HUES6 (cell line): Measurements from ENCODE around the gene APOL5.
"Not testable (repeated sequence)": the region's sequence is repeated elsewhere in the genome, so short reads cannot be mapped to it uniquely, and the experiment has no call there.

Experiments
- H3K27ac ChIP-seq: 2 replicates; pipeline ENCODE4 v1.7.0; 2013; ENCODE audit warnings: low read depth, mild to moderate bottlenecking, low read length, inconsistent platforms
- H3K27me3 ChIP-seq: 2 replicates; pipeline ENCODE4 v1.6.1; 2013; ENCODE audit warnings: low read length; ENCODE audit not compliant: control insufficient read depth, insufficient read depth
- H3K36me3 ChIP-seq: 2 replicates; pipeline ENCODE4 v1.6.1; 2013; ENCODE audit warnings: low read length; ENCODE audit not compliant: control insufficient read depth, insufficient read depth
- H3K4me1 ChIP-seq: 2 replicates; pipeline ENCODE4 v1.6.1; 2013; ENCODE audit warnings: low read length; ENCODE audit not compliant: control insufficient read depth, insufficient read depth
- H3K4me3 ChIP-seq: 2 replicates; pipeline ENCODE4 v1.5.1; 2013; ENCODE audit warnings: low read depth, low read length
- H3K9ac ChIP-seq: one replicate; pipeline ENCODE4 v1.6.1; 2013; ENCODE audit warnings: mild to moderate bottlenecking, low read length
- H3K9me3 ChIP-seq: 2 replicates; pipeline ENCODE4 v1.6.1; 2013; ENCODE audit warnings: low read depth, low read length; ENCODE audit not compliant: control insufficient read depth, insufficient read depth

APOL5 gene

DNA sequence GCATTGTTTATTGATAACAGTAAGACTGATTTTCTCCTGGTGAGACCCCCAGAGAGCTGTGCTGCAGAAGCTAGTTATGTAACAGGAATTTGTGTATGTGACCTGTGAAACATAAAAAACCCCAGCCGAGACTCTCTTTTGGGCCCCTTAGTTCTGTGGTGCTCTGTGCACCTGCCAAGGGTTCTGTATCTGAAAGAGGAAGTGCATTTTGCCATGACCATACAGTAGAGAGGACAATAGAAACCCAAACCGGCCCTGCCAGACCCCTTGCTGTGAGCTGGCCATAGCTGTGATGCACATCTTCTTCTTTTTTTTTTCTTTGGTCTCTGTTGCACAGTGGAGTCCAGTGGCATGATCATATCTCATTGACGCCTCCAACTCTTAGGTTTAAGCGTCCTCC, 31.4 kb upstream of the APOL5 start:
- Histone ChIP-seq H3K9ac (no peak overlapping the region), H3K9me3 (peaks cover 8% of the 10 kb centered on the region; the same call in 1 of the 2 replicates), H3K4me1 (no peaks in the 10 kb centered on the region), H3K4me3 (no peak overlapping the region), H3K27me3 (no peaks in the 10 kb centered on the region), H3K27ac (no peak overlapping the region), H3K36me3 (no peaks in the 10 kb centered on the region)

DNA sequence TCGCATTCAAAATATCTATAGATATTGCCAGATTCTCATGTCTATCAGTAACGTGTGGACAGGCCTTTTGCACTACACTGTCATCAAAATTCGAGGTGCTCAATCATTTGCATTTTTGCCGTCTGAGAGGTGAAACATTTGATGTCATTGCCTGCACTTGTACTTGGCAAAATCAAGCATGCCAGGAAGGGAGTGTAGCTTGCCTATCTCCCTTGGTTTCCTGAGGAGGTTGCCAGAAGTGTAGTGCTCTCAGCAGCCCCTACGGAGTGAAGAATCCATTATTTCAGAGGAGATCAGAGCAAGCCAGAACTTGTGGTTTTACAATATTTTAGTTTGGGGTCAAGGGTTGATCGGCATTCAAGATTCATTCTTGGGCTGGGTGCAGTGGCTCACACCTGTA, 30.2 kb upstream of the APOL5 start:
- 0 out of 2 replicates have a peak, but pooled peaks cover 3% of the 10 kb centered on the region for H3K9me3 ChIP-seq
- H3K27me3 ChIP-seq: no peaks in the 10 kb centered on the region
- no peak overlapping the region for H3K9ac ChIP-seq
- no peak overlapping the region for H3K27ac ChIP-seq
- H3K4me1 ChIP-seq: no peaks in the 10 kb centered on the region
- H3K36me3 ChIP-seq: no peaks in the 10 kb centered on the region
- no peak overlapping the region for H3K4me3 ChIP-seq

DNA sequence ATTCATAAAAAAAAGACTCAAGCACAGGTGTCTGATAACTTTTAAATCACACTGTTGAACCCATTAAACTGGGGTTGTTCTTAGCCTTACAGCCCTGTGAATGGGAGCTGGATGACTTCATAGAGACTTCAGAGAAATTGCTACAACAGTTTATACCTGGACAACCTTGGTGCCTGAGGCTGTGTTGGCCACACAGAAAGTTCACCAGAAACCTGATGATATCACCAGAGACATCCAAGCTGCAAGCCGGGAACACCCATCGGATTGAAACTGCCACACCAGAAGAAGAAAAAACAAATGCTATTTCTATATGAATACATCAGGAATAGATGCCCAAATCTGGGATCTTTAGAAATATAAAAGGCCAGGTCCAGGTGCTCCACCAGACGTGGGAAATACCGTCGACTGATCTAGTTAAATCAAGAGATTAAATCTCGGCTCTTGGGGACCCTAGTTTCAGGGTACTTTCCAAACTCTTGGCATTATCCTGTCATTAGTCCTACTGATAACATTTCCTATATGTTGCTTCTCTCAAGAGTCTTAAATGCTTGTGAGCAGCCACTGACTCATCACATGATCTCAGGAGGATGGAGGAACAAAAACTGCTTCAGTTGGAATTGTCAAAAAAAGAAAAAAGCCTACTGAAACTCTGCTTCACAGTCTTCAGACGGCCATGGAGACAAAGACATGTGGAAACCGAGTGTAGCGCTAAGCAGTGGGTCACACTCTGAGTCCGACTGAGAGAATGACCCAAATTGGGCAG, 28.6 kb upstream of the APOL5 start:
- Histone ChIP-seq H3K27ac (no peak overlapping the region), H3K9me3 (0 out of 2 replicates have a peak, but pooled peaks cover 3% of the 10 kb centered on the region), H3K4me3 (no peak overlapping the region), H3K9ac (no peak overlapping the region), H3K27me3 (peaks cover 7% of the 10 kb centered on the region; the same call in 1 of the 2 replicates), H3K4me1 (no peaks in the 10 kb centered on the region), H3K36me3 (no peaks in the 10 kb centered on the region)

DNA sequence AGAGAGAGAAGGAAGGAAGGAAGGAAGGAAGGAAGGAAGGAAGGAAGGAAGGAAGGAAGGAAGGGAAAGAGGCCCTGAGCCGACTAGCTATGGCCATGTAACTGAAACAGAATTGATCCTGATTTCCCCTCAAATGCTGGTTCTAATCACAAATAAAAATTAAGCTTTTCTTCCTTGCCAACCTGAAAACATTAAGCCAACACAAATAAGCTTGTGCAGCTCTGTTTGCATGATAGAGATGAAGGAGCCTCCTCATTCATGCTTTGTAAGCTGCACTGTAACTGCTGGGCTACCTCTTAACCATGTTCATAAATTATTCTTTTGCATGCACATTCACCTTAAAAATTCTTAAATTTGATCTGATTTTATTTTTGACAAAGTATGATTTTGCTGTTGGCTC, 27.7 kb upstream of the APOL5 start:
- Histone ChIP-seq H3K36me3 (no peaks in the 10 kb centered on the region), H3K27me3 (peaks cover 7% of the 10 kb centered on the region; the same call in 1 of the 2 replicates), H3K27ac (no peak overlapping the region), H3K4me1 (no peaks in the 10 kb centered on the region), H3K4me3 (no peak overlapping the region), H3K9me3 (0 out of 2 replicates have a peak, but pooled peaks cover 3% of the 10 kb centered on the region), H3K9ac (no peak overlapping the region)

DNA sequence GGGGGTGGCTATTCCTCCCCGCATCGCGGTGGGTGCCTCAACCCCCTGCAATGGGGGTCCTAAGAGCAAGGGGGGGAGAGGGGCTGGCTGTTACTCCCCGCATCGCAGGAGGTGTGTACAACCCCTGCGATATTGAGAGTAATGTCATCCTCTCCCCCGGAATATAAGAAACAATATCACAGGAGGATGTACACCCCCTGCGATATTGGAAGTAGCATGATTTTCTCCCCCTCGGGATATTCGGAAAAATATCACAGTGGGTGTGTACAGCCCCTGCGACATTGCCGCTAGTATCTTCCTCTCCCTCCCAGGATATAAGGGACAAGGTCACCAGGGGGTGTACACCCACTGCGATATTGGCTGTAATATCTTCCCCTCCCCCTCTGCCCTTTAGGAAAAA, 22.5 kb upstream of the APOL5 start:
- no peaks in the 10 kb centered on the region for H3K36me3 ChIP-seq
- peaks cover 13% of the 10 kb centered on the region; the same call in 1 of the 2 replicates for H3K27me3 ChIP-seq
- H3K4me3 ChIP-seq: no peak overlapping the region
- no peak overlapping the region for H3K9ac ChIP-seq
- H3K4me1 ChIP-seq: no peaks in the 10 kb centered on the region
- H3K9me3 ChIP-seq: no peaks in the 10 kb centered on the region
- H3K27ac ChIP-seq: no peak overlapping the region

DNA sequence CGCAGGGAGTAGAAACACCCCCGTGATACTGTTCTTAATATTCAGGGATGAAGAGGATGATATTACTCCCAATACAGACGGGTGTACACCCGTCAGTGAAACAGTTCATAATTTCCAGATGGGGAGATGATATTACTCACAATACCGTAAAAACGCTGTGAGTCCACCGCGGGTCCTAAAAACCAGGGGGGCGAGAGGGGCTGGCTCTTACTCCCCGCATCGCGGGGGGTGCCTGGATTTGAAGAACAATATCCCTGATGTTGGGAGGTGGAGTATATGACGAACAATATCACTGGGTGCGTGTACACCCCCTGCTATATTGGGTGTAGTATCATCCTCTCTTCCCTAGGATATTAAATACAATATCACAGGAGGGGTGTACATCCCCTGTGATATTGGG, 20.5 kb upstream of the APOL5 start:
- H3K4me3 ChIP-seq: no peak overlapping the region
- no peaks in the 10 kb centered on the region for H3K36me3 ChIP-seq
- no peaks in the 10 kb centered on the region for H3K9me3 ChIP-seq
- H3K4me1 ChIP-seq: no peaks in the 10 kb centered on the region
- peaks cover 20% of the 10 kb centered on the region; the same call in 1 of the 2 replicates for H3K27me3 ChIP-seq
- H3K9ac ChIP-seq: no peak overlapping the region
- H3K27ac ChIP-seq: no peak overlapping the region

DNA sequence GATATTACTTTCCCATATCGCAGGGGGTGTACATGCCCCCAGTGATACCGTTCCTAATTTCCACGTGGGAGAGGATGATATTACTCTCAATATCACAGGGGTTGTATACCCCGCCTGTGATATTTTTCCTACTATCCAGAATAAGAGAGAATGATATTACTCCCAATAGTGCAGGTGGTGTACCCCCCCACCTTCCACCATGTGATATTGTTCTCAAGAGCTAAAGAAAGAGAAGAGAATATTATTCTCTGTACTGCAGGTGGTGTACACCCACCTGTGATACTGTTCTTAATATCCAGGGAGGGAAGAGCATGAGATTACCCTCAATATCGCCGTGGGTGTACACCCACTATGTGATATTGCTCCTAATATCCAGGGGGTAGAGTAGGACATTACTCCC, 17.8 kb upstream of the APOL5 start:
- H3K9me3 ChIP-seq: not testable (repeated sequence)

DNA sequence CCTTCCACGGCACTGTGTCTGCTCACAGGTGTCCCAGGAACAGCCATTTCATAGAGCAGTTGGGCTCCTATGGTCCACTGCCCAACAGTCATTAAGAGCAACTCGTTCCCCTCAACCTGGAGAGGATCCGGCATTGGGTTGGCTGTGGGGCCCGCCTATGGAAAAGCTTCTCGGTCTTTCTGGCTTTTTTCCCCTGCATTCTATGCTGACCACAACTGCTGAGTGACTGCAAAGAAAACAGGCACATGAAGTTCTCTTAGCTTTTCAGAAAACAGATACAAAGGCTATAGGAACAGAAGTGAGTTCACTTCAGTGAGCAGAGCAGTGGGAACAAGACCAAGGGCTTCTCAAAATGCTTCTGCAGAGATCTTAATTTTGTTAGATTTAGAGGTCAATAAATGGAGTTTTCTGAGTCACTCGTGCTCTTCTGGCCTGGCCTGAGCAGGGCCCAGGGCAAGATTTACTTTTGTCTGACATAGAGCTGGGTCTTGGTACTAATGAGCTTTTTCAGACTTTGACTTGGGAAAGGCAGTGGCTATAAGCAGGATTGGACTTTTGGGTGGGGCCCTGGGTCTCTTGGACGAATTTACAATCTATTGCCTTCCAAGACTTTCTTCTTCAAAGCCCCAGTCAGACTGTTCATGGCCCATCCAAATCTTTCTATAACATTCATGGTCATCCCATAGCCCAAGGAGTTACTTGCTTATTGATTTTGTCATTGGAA, 13.6 kb upstream of the APOL5 start:
- H3K36me3 ChIP-seq: no peaks in the 10 kb centered on the region
- no peak overlapping the region for H3K27ac ChIP-seq
- no peak overlapping the region for H3K4me3 ChIP-seq
- peaks cover 9% of the 10 kb centered on the region; the same call in 1 of the 2 replicates for H3K27me3 ChIP-seq
- H3K9ac ChIP-seq: no peak overlapping the region
- no peaks in the 10 kb centered on the region for H3K9me3 ChIP-seq
- H3K4me1 ChIP-seq: no peaks in the 10 kb centered on the region

More for the DNA sequence above, 17.8 kb upstream of the APOL5 start:
- H3K9ac ChIP-seq, H3K4me3 ChIP-seq, H3K27ac ChIP-seq, H3K4me1 ChIP-seq, H3K36me3 ChIP-seq: not testable (repeated sequence)
- peaks cover 14% of the 10 kb centered on the region; the same call in 1 of the 2 replicates for H3K27me3 ChIP-seq

DNA sequence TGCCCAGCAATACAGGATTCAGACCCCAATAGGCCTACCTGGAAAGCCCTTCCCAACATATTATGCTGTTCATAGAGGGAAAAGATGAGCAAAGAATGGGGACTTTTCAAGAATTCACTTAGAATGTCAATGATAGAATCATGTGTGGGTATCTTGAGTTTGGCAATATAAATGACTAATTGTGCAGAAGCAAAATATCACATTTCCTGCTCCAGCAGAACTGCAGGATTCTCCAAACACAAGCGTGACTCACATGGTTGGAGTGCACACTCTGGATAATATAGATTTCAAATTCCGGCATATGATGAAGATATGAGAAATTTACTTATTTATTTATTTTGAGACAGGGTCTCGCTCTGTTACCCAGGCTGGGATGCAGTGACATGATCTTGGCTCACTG, 12.5 kb upstream of the APOL5 start:
- Histone ChIP-seq H3K27me3 (peaks cover 8% of the 10 kb centered on the region; the same call in 1 of the 2 replicates), H3K9ac (no peak overlapping the region), H3K4me1 (no peaks in the 10 kb centered on the region), H3K36me3 (no peaks in the 10 kb centered on the region), H3K4me3 (no peak overlapping the region), H3K27ac (no peak overlapping the region), H3K9me3 (no peaks in the 10 kb centered on the region)

DNA sequence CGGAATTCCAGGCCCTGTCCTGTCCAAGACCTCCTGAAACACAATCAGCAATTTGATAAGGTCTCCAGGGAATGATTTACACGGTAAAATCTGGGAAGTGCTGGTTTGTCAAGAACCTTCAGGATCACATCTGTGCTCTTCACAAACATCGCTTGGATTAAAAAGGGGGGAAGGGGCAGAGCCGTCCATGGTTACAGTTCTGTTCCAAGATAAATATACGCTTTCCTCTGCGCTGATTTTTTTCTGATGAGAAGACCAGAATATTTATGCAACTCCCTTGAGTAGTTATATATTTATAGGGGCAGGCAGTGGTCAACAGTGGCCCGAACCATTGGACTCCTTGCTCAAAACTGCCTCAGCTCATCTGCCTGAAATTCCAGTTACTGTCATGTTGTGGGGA, 9.2 kb upstream of the APOL5 start:
- no peak overlapping the region for H3K27ac ChIP-seq
- no peaks in the 10 kb centered on the region for H3K36me3 ChIP-seq
- H3K9ac ChIP-seq: no peak overlapping the region
- H3K4me1 ChIP-seq: no peaks in the 10 kb centered on the region
- peaks cover 4% of the 10 kb centered on the region; the same call in 1 of the 2 replicates for H3K9me3 ChIP-seq
- no peaks in the 10 kb centered on the region for H3K27me3 ChIP-seq
- no peak overlapping the region for H3K4me3 ChIP-seq

DNA sequence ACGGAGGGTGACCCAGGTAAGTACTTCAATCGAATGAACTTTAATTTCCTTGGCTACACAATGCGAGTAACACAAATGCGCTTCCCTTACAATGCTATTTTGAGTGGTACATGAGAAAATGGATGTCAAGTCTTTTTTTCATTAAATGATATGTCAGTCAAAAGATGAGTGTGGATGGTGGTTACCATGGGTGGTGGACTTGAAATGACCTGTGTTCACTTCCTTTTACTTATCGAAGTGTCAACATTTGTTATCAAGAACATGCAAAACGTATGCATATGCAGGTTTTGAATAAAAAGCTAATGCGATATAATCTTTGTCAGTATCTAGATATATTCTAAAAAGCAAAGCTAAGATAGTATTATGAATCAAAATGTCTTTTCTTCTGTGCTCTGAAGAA, 8.8 kb upstream of the APOL5 start:
- Histone ChIP-seq H3K27me3 (no peaks in the 10 kb centered on the region), H3K36me3 (no peaks in the 10 kb centered on the region), H3K4me3 (no peak overlapping the region), H3K9me3 (peaks cover 4% of the 10 kb centered on the region; the same call in 1 of the 2 replicates), H3K9ac (no peak overlapping the region), H3K4me1 (no peaks in the 10 kb centered on the region), H3K27ac (no peak overlapping the region)
